Epithelial cell of esophagus (primary cell): ENCODE results near the gene FGD4.

Source experiments
- DNase-seq: peaks from one replicate; pipeline ENCODE4 v3.0.0; 2010; ENCODE audit warnings: low read depth
- H3K4me3 ChIP-seq: 2 replicates; pipeline ENCODE4 v1.5.1; 2011; ENCODE audit warnings: mild to moderate bottlenecking, low read length, control low read depth
- CTCF ChIP-seq: IDR thresholded peaks from 2 replicates; pipeline ENCODE4 v1.5.1; 2011; ENCODE audit warnings: low read depth, mild to moderate bottlenecking, low read length, control low read depth, inconsistent platforms; ENCODE audit not compliant: insufficient read depth; ENCODE audit errors: missing control alignments

FGD4 gene

GRCh38 chr12:32650508-32650907 lies 251.2 kb downstream of the FGD4 start:
- H3K4me3 ChIP-seq: no peak overlapping the region
- no peak for TF ChIP-seq CTCF
- DNase-seq: peak; percentile 80

- DNase-seq: no peak
- H3K4me3 ChIP-seq: no peak overlapping the region
- TF ChIP-seq CTCF: no peak
Observed at GRCh38 chr12:32651151-32651955, 252.0 kb downstream of the FGD4 start.

- DNase-seq: no peak
- TF ChIP-seq CTCF: no peak
- no peak overlapping the region for H3K4me3 ChIP-seq
Observed at GRCh38 chr12:32651956-32652210, 252.5 kb downstream of the FGD4 start.

- TF ChIP-seq CTCF: no peak
- DNase-seq: no peak
- no peak overlapping the region for H3K4me3 ChIP-seq
Observed at GRCh38 chr12:32659908-32660440, 260.6 kb downstream of the FGD4 start.

GRCh38 chr12:32661706-32662105 lies 262.3 kb downstream of the FGD4 start:
- DNase-seq: no peak
- no peak overlapping the region for H3K4me3 ChIP-seq
- no peak for TF ChIP-seq CTCF

GRCh38 chr12:32662665-32663064 lies 263.3 kb downstream of the FGD4 start:
- H3K4me3 ChIP-seq: no peak overlapping the region
- TF ChIP-seq CTCF: no peak
- no peak for DNase-seq

GRCh38 chr12:32666018-32666417 lies 266.7 kb downstream of the FGD4 start:
- TF ChIP-seq CTCF: no peak
- H3K4me3 ChIP-seq: no peak overlapping the region
- no peak for DNase-seq
